Natural killer cell (primary cell): ENCODE measurements around the gene ATP8B2. TPM values are rescaled to one million over a fixed set of nuclear protein-coding genes. Genes with fewer than 3 reads are reported as not detected.
"Not testable (repeated sequence)": the region's sequence is repeated elsewhere in the genome, so short reads cannot be mapped to it uniquely, and the experiment has no call there.

ENCODE experiments used
- ATAC-seq, 3 donors: fragments of 150-1000 bp in 2 of 3; fragments of 200-7000 bp in 1 of 3; cut with Tn5 transposase; 1 replicate in 1 of 3; 2 replicates in 2 of 3; pipeline ENCODE4 v1.10.0; 2021; ENCODE audit warnings: mild to moderate bottlenecking in 2 of 3, moderate library complexity in 2 of 3
- DNase-seq, 2 donors: peaks; one replicate each; pipeline versions ENCODE4 v3.0.0 to v3.0.0-alpha.2; 2013 to 2021; ENCODE audit warnings: mixed read lengths in 1 of 2
- H3K27ac ChIP-seq: one replicate; pipeline ENCODE4 v1.5.1; 2013; ENCODE audit warnings: mild to moderate bottlenecking, low read length
- H3K27me3 ChIP-seq: one replicate; pipeline ENCODE4 v1.6.1; 2013; ENCODE audit warnings: low read length; ENCODE audit not compliant: control insufficient read depth, insufficient read depth
- H3K36me3 ChIP-seq: one replicate; pipeline ENCODE4 v1.6.1; 2013; ENCODE audit warnings: low read length; ENCODE audit not compliant: control insufficient read depth, insufficient read depth
- H3K4me1 ChIP-seq: one replicate; pipeline ENCODE4 v1.6.1; 2013; ENCODE audit warnings: low read length; ENCODE audit not compliant: control insufficient read depth, insufficient read depth
- H3K4me3 ChIP-seq: one replicate; pipeline ENCODE4 v1.5.1; 2013; ENCODE audit warnings: low read length
- H3K9me3 ChIP-seq: one replicate; pipeline ENCODE4 v1.6.1; 2013; ENCODE audit warnings: low read length; ENCODE audit not compliant: control insufficient read depth, insufficient read depth
- H3K27ac Mint-ChIP-seq, 2 donors: one replicate each; pipeline ENCODE4 v1.8.0; 2022; ENCODE audit warnings: mild to moderate bottlenecking in 2 of 2, mixed read lengths in 2 of 2, moderate library complexity in 1 of 2
- H3K27me3 Mint-ChIP-seq, 2 donors: one replicate each; pipeline ENCODE4 v1.8.0; 2022; ENCODE audit warnings: low read depth in 2 of 2, mixed read lengths in 2 of 2
- H3K36me3 Mint-ChIP-seq: one replicate; pipeline ENCODE4 v1.8.0; 2022; ENCODE audit warnings: mixed read lengths
- H3K4me1 Mint-ChIP-seq, 2 donors: one replicate each; pipeline ENCODE4 v1.8.0; 2022; ENCODE audit warnings: mixed read lengths in 2 of 2
- H3K4me3 Mint-ChIP-seq: one replicate; pipeline ENCODE4 v1.8.0; 2022; ENCODE audit warnings: mild to moderate bottlenecking, moderate library complexity, mixed read lengths
- H3K9me3 Mint-ChIP-seq, 2 donors: one replicate each; pipeline ENCODE4 v1.8.0; 2022; ENCODE audit warnings: mixed read lengths in 2 of 2
- CTCF ChIP-seq: fragments of 200-600 bp; IDR thresholded peaks from one replicate; pipeline ENCODE4 v1.8.0; 2022; ENCODE audit warnings: antibody characterized with exemption
- WGBS: methylation state at CpG from one replicate; pipeline ENCODE4 v1.1.7; 2013; ENCODE audit warnings: missing lambda C conversion rate; ENCODE audit not compliant: insufficient coverage; 5-methylcytosine and 5-hydroxymethylcytosine counted together
- intact Hi-C: fragments of 100-400 bp; cut with micrococcal nuclease; formaldehyde crosslinking; loops from one replicate; pipeline ENCODE4 v1.14.2; 2022
- total RNA-seq, 4 donors: library from RNA; stranded (reverse); fragments of 120-200 nt in 1 of 4; gene quantifications; one replicate each; pipeline versions ENCODE4 v1.2.3 to v1.2.4, GENCODE V29; 2013 to 2022

Gene ATP8B2
- total RNA-seq, 3 donors from 2014 or later (not counting 1 experiment from before 2014, with no cell fraction given): 47.8 to 67.5 (median 59.3) TPM

- peaks cover 10 to 15% of the 10 kb centered on the region in 2 donors for H3K27me3 Mint-ChIP-seq
- intact Hi-C loops: no loop called here
- WGBS: 96% methylated on average over 8 of the region's 8 CpGs
Measured at GRCh38 chr1:154358519-154358918, 33.2 kb downstream of the ATP8B2 start.

GRCh38 chr1:154360288-154360687, 35.0 kb downstream of the ATP8B2 start:
- intact Hi-C loops: no loop called here
- H3K4me1 ChIP-seq: no peaks in the 10 kb centered on the region
- Mint-ChIP-seq H3K36me3 (no peaks in the 10 kb centered on the region), H3K4me3 (no peak overlapping the region), H3K27ac (no peak overlapping the region), H3K9me3 (no peaks in the 10 kb centered on the region), H3K27me3 (peaks cover 0 to 6% of the 10 kb centered on the region in 2 donors), H3K4me1 (no peaks in the 10 kb centered on the region)
- no peaks in the 10 kb centered on the region for H3K36me3 ChIP-seq
- no peaks in the 10 kb centered on the region for H3K9me3 ChIP-seq
- DNase-seq: no peak
- ATAC-seq: no peak
- no peak overlapping the region for H3K4me3 ChIP-seq
- no peak for TF ChIP-seq CTCF
- H3K27ac ChIP-seq: no peak overlapping the region
- H3K27me3 ChIP-seq: no peaks in the 10 kb centered on the region

More at GRCh38 chr1:154358519-154358918, 33.2 kb downstream of the ATP8B2 start:
- TF ChIP-seq CTCF: no peak
- Mint-ChIP-seq H3K27ac (no peak overlapping the region), H3K4me1 (peaks cover 7 to 9% of the 10 kb centered on the region in 2 donors), H3K36me3 (no peaks in the 10 kb centered on the region), H3K4me3 (no peak overlapping the region), H3K9me3 (no peaks in the 10 kb centered on the region)
- no peak for DNase-seq
- H3K9me3 ChIP-seq: no peaks in the 10 kb centered on the region
- ATAC-seq: no peak
- H3K4me1 ChIP-seq: peaks cover 3% of the 10 kb centered on the region
- no peaks in the 10 kb centered on the region for H3K36me3 ChIP-seq
- H3K27ac ChIP-seq: no peak overlapping the region
- H3K4me3 ChIP-seq: no peak overlapping the region
- H3K27me3 ChIP-seq: no peaks in the 10 kb centered on the region

- H3K4me1 Mint-ChIP-seq, H3K4me1 ChIP-seq, H3K9me3 Mint-ChIP-seq, intact Hi-C loops, H3K27ac ChIP-seq, H3K4me3 Mint-ChIP-seq, H3K27ac Mint-ChIP-seq, H3K4me3 ChIP-seq, H3K27me3 ChIP-seq, DNase-seq, H3K27me3 Mint-ChIP-seq, H3K9me3 ChIP-seq, H3K36me3 Mint-ChIP-seq, H3K36me3 ChIP-seq, ATAC-seq: not testable (repeated sequence)
- 75% methylated on average over 2 of the region's 5 CpGs for WGBS
Measured at GRCh38 chr1:154360881-154361280, 35.6 kb downstream of the ATP8B2 start.

- no peak overlapping the region for H3K27ac Mint-ChIP-seq
- ATAC-seq: no peak
- DNase-seq: no peak
- no peaks in the 10 kb centered on the region for H3K9me3 ChIP-seq
- no peak for TF ChIP-seq CTCF
- peaks cover 0 to 6% of the 10 kb centered on the region in 2 donors for H3K27me3 Mint-ChIP-seq
- H3K4me1 ChIP-seq: no peaks in the 10 kb centered on the region
- no peaks in the 10 kb centered on the region for H3K27me3 ChIP-seq
- intact Hi-C loops: no loop called here
- no peak overlapping the region for H3K4me3 ChIP-seq
- H3K9me3 Mint-ChIP-seq: no peaks in the 10 kb centered on the region
- no peak overlapping the region for H3K27ac ChIP-seq
- no peaks in the 10 kb centered on the region for H3K4me1 Mint-ChIP-seq
- 69% methylated on average over 3 of the region's 3 CpGs for WGBS
- H3K36me3 Mint-ChIP-seq: no peaks in the 10 kb centered on the region
- no peak overlapping the region for H3K4me3 Mint-ChIP-seq
- no peaks in the 10 kb centered on the region for H3K36me3 ChIP-seq
Measured at GRCh38 chr1:154361357-154361756, 36.0 kb downstream of the ATP8B2 start.
